Esophagus mucosa (tissue), 1 donor: Measurements from ENCODE around the gene PLCH1. TPM values are rescaled to one million over a fixed set of nuclear protein-coding genes. Genes with fewer than 3 reads are reported as not detected.

Experiments
- ATAC-seq: fragments of 200-7000 bp; cut with Tn5 transposase; one replicate; pipeline ENCODE4 v1.9.1; 2020
- total RNA-seq: library from RNA; stranded (reverse); gene quantifications from one replicate; pipeline ENCODE4 v1.2.4, GENCODE V29; 2023
- donor health status: DM: yes; HTN: yes; CAD: no.

The PLCH1 gene
- total RNA-seq, 1 donor from 2014 or later = 0.40 TPM

DNA sequence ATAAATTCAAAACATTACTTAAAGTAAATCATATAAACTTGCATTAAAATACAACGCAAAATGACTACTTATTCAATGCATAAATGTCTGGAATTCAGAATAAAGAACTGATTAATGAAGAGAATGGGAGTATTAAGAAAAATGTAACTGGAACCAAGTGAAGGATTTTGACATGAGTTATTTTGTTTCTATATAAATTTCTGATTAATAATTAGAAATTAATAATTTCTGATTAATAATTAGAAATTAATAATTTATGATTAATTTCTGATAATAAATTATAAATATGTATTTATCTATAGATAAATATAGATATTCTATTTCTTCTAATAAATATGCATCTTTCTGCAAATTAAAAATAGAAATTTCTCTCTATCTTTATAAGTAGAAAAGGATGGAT is 291.4 kb downstream of the PLCH1 start:
- ATAC-seq = no peak

- no peak for ATAC-seq
Observed at GRCh38 chr3:155449613-155450267, 295.1 kb downstream of the PLCH1 start.

DNA sequence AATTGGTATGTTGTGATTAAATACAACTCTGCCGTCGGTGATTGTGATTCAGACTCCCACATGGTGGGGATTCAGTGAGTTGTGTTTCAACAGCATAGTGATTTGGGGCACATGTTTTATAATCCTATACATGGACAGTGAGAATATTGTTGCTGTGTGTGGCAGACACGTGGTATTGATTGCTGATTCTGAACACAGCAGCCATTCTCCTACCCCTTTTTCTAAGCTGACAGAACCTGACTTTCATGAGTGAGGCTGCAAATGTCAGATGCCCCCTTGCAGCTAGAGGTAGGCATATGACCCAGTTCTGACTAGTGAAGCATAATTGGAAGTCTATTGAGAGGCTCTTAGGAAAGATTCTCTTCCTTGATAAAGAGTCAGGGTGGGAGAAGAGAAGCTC is 296.3 kb downstream of the PLCH1 start:
- no peak for ATAC-seq

GRCh38 chr3:155446366-155446765 is 298.5 kb downstream of the PLCH1 start:
- ATAC-seq = no peak

DNA sequence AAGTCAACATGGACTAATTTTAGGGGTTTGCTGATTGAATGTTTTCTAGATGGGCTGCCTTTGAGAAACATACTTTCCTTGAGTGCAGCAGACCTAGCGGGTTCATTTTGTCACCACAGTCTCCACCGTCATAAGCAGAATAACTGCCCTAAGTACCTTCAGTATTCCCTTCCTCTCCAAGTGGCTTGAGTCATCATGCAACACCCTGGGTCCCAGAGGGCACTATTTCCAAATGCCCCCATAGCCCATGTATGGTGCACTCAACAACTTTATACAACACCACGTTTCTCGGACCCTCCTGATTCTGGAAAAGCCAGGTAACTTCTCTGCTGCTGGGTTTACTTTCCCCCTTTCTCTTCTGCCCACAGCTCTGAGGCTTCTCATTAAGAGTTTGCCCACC is 300.1 kb downstream of the PLCH1 start:
- ATAC-seq = no peak

GRCh38 chr3:155443815-155444214 is 301.1 kb downstream of the PLCH1 start:
- ATAC-seq = no peak

GRCh38 chr3:155442072-155442471 is 302.8 kb downstream of the PLCH1 start:
- ATAC-seq = no peak

- no peak for ATAC-seq
Observed at GRCh38 chr3:155441506-155441905, 303.4 kb downstream of the PLCH1 start.

GRCh38 chr3:155441026-155441425 is 303.8 kb downstream of the PLCH1 start:
- no peak for ATAC-seq

GRCh38 chr3:155435821-155436220 is 309.1 kb downstream of the PLCH1 start:
- no peak for ATAC-seq

DNA sequence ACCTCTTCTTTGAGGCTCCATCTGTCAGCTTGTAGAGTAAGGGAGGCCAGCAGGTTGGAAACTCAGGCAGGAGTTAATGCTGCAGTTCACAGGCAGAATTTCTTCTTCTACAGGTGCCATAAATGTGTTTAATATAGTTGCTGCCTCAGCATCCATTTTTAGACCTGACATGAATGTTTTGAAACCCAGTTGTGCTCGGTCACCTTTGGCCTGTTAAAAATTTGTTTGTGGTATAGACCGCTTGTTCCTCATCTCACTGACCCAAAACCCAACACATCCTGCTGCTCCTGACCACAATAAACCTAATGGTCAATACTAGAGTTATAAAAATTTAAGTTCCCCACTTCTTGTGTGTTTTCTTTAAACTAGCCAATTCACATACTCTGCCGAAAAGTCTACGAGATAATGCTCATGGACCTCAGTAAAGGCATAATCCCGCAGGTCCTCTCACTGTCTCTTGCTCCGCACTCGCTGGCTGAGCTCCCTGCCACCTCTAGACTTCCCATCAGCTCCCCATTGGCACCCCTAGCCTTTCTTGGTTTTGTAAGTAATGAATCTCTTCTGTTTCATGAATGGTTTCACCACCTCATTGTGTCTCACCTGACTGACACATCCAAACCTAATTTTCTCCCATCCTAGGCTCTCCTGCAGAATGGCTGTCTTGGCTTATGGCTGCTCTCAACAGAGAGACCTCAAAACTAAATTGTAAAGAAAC is 312.9 kb downstream of the PLCH1 start:
- ATAC-seq = no peak

GRCh38 chr3:155428563-155428962 is 316.3 kb downstream of the PLCH1 start:
- ATAC-seq = no peak

DNA sequence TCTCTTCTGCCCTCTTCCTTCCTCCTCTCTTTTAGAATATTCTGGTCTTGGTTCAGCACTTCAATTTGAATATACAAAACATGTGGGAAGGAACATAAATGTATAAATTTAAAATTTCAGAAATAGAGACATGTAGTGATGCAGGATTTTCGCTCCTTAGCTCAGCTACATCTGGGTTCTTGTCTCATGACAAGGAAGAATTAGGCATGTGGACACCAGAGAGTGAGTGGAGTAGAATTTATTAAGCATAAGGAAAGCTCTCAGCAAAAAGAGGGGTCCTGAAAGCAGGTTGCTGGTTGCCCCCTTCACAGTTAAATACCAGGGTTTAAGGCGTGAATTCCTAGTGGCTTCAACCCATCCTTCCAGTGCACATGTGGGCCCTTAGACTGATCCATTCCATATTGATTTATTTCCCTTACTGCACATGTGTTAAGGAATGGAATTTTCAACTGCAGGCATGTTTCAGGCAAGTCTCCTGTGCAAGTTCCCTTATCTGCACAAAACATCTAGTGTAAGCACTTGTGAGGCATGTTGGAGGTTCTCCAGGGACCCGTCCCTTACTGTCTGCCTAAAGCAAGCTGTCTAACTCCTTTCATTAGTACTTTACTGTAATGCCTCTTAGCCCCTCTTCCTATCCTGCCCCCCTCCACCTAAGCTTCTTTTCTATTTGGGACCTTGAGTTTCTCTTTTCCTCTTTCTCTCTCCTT is 318.2 kb downstream of the PLCH1 start:
- ATAC-seq = no peak

GRCh38 chr3:155425396-155425795 is 319.5 kb downstream of the PLCH1 start:
- ATAC-seq = no peak

GRCh38 chr3:155424323-155424710 is 320.6 kb downstream of the PLCH1 start:
- ATAC-seq = no peak

DNA sequence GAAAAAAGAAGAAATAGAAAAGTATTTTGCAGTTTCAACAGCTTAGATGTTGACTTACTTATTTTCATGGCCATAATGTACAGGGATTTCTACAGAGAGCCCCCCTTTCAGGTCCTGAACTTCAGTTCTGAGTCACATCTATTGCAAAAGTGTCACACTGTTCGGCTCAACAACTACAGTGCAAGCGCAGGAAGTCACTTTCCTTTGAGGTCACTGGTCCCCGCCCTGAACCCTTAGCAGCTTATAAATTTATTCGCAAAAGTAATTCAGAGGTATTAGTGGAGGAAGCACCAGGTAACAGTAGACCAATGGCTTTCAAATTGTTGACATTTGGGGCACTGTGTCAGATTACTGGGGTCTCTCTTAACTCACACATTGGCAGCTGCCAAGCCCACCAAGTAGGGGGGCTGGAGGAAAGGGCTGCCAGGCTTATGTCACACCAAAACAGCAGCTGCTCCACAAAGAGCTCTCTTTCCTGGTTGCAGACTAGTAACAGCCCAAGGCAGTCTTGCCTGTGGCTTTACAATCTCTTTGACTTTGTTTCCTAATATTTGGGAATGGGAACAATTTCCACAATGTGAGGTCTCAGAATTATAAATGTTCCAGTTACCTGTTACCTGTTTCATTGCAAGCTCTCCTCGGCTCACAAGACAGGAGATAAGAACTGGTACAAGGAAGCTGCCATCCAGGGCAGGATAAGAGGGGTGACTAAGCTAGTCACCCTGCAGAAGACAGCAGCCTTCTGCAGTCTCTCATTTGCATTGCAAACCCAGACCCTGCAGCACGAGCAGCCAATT is 321.1 kb downstream of the PLCH1 start:
- no peak for ATAC-seq

DNA sequence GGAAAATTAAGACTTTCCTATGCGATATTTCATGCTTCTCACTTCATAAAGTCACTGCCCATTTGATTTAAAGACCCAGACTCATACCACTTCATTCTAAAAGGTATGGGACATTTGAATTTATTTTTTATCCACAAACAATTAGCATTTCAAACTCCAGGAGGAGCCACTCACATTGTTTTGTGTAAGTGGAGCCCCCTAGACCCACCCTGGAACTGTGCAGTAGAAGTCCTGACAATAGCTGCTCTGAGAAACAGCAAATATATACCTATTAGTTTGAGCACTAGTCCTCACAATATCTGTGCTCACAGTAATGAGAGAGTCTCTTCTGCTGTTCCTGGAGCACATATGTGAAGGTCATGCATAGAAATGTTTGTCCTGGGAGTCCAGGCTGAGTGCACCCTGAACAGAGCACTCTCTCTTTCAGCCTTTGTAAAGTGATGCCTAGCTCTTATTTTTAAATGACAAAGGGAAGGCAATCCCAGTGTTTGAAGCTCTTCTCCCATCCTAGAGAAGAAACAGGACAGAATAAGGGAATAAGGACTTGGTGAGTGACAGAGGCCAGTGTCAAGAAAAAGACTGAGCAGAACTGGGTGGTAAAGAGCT is 323.9 kb downstream of the PLCH1 start:
- no peak for ATAC-seq

- no peak for ATAC-seq
Observed at GRCh38 chr3:155420406-155420805, 324.5 kb downstream of the PLCH1 start.

- no peak for ATAC-seq
Observed at GRCh38 chr3:155418407-155418806, 326.5 kb downstream of the PLCH1 start.

- peak; percentile 76 for ATAC-seq
Observed at GRCh38 chr3:155417119-155417517, 327.8 kb downstream of the PLCH1 start.

DNA sequence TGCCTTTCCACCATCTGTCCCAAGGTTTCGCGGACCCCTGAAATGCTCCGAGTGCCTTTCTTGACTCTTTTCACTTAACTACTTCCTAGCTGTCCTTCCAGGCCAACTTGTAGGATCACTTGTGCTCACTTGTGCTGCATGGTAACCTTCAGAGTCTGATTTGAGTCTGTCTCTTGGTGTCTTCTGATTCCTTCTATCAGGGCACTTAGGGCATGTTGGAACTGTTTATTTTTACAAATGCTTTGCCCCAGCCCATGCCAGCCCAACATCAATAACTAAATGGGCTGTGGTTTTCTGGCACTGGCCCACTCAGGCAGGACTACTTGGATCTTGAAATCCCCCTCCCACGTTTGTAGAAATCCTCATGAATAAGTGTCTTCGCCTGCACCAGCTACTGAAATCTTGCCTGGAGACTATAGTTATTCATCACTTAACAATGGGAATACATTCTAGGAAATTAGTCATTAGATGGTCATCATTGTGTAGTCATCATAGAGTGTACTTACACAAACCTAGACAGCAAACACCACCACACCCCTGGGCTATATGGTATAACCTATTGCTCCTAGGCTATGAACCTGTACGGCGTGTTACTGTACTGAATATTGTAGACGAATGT is 328.3 kb downstream of the PLCH1 start:
- peak; percentile 99 for ATAC-seq

DNA sequence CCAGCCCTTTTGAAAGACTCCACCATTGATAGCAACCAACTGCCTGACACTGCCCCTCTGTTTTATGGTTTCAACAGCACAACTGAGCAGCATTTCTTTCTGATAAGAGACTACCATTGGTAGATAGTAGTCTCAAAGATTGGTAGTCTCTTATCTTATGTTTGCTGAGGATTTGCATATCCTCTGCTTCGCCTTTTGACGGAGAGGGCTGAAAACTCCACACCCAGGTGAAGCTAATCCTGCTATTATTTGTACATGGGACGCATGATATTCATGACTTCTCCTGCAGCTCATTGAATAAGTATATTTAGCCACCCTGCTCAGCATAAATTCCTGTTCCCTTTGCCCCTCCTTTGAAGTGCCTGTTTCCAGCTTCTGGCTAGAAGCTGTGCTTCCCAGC is 332.0 kb downstream of the PLCH1 start:
- no peak for ATAC-seq
